ENCODE data around the gene MTMR3.

MTMR3 gene

DNA sequence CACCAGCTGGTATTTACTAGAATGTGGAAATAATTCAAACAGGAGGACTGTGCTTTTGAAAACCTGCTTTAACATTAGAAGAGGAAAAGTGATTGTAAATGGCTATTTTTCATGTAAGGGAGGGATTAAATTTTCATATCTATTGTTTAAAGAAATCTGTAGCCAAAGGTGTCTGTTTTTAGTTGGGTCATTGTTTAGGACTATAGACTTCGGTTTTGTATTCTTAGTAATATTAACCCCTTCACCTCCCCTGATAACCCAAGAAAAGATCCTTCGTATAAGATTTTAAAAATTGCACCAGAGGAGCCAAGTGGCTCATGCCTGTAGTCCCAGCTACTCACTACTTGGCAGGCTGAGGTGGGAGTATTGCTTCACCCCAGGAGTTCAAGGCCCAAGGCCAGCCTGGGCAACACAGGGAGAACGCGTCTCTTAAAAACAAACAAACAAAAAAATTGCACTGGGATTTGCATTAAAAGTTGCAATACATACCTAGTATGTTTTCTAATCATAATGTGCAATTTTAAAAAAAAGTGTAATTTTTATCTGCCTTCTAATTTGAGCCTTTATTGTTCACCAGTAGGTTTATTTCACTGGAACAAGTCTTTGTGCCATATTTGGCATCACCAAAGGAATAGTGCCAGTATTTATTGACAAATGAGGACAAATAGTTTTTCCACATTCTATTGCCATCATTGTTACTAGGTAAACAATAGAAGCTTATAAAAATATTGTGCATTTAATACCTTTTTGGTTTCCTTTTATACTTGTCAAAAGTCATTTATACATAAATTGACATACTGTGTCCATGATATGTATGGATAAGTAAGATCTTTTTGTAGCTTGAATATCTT, 34.3 kb downstream of the MTMR3 start:
- Mint-ChIP-seq H3K27me3 (no peaks in the 10 kb centered on the region), H3K9me3 (no peaks in the 10 kb centered on the region), H3K36me3 (ENCODE audit: low read depth) (no peaks in the 10 kb centered on the region), H3K4me3 (no peak overlapping the region), H3K4me1 (ENCODE audit: low read depth) (peaks cover 65% of the 10 kb centered on the region), H3K27ac (no peak overlapping the region)

- H3K36me3 Mint-ChIP-seq (ENCODE audit: low read depth): no peaks in the 10 kb centered on the region
- H3K4me1 Mint-ChIP-seq (ENCODE audit: low read depth): peaks cover 34% of the 10 kb centered on the region
- no peak overlapping the region for H3K4me3 Mint-ChIP-seq
- no peaks in the 10 kb centered on the region for H3K9me3 Mint-ChIP-seq
- H3K27ac Mint-ChIP-seq: no peak overlapping the region
- no peaks in the 10 kb centered on the region for H3K27me3 Mint-ChIP-seq
Measured at GRCh38 chr22:29925402-29925801, 42.4 kb downstream of the MTMR3 start.

GRCh38 chr22:29926057-29926456, 43.1 kb downstream of the MTMR3 start:
- Mint-ChIP-seq H3K4me3 (no peak overlapping the region), H3K27ac (no peak overlapping the region), H3K4me1 (ENCODE audit: low read depth) (peaks cover 36% of the 10 kb centered on the region), H3K36me3 (ENCODE audit: low read depth) (no peaks in the 10 kb centered on the region), H3K9me3 (no peaks in the 10 kb centered on the region), H3K27me3 (no peaks in the 10 kb centered on the region)

GRCh38 chr22:29932136-29932535, 49.2 kb downstream of the MTMR3 start:
- Mint-ChIP-seq H3K27ac (no peak overlapping the region), H3K27me3 (no peaks in the 10 kb centered on the region), H3K4me1 (ENCODE audit: low read depth) (peaks cover 49% of the 10 kb centered on the region), H3K36me3 (ENCODE audit: low read depth) (no peaks in the 10 kb centered on the region), H3K4me3 (peak overlapping the region; percentile 40), H3K9me3 (no peaks in the 10 kb centered on the region)

DNA sequence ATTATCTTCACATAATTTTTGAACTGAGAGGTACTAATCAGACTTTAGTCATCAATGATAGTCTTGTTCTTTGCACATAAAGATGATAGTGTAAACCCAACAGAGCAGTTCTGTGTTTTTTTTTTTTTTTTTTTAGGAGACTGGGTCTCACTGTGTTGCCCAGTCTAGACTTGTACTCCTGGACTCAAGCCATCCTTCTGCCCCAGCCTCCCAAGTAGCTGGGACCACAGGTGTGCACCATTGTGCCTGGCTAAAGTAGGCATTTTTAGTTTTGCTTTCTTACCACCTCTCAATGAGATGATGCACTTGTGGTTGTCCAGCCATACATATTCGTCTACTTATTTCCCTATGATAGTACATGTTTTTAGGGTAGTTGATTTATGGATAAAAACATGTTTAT, 50.6 kb downstream of the MTMR3 start:
- Mint-ChIP-seq H3K27ac (no peak overlapping the region), H3K4me1 (ENCODE audit: low read depth) (peaks cover 57% of the 10 kb centered on the region), H3K9me3 (no peaks in the 10 kb centered on the region), H3K36me3 (ENCODE audit: low read depth) (no peaks in the 10 kb centered on the region), H3K27me3 (no peaks in the 10 kb centered on the region), H3K4me3 (no peak overlapping the region)

DNA sequence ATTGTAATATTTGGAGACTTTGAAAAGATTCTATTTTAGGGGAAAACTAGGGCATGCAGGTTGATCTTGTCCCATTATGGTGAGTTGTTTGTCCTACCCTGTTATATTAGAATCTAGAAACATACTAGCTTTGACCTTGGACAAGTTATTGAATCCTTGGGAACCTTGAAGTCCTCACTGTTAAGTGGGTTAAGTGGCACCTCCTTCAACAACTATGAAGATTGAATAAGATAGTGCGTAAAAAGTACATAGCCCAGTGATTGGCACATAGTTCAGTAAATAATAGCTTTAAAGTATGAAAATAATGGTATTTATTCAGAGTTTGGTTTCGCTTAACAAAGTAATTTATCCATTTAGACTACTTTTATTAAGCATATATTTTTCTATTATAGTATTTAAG, 51.6 kb downstream of the MTMR3 start:
- Mint-ChIP-seq H3K36me3 (ENCODE audit: low read depth) (peaks cover 2% of the 10 kb centered on the region), H3K4me1 (ENCODE audit: low read depth) (peaks cover 57% of the 10 kb centered on the region)

GRCh38 chr22:29936186-29936585, 53.2 kb downstream of the MTMR3 start:
- no peaks in the 10 kb centered on the region for H3K9me3 Mint-ChIP-seq
- H3K4me3 Mint-ChIP-seq: no peak overlapping the region
- no peak overlapping the region for H3K27ac Mint-ChIP-seq
- no peaks in the 10 kb centered on the region for H3K27me3 Mint-ChIP-seq
- H3K36me3 Mint-ChIP-seq (ENCODE audit: low read depth): peaks cover 8% of the 10 kb centered on the region
- H3K4me1 Mint-ChIP-seq (ENCODE audit: low read depth): peaks cover 54% of the 10 kb centered on the region

More for the DNA sequence above, 51.6 kb downstream of the MTMR3 start:
- Mint-ChIP-seq H3K27me3 (no peaks in the 10 kb centered on the region), H3K9me3 (no peaks in the 10 kb centered on the region), H3K4me3 (no peak overlapping the region), H3K27ac (no peak overlapping the region)

DNA sequence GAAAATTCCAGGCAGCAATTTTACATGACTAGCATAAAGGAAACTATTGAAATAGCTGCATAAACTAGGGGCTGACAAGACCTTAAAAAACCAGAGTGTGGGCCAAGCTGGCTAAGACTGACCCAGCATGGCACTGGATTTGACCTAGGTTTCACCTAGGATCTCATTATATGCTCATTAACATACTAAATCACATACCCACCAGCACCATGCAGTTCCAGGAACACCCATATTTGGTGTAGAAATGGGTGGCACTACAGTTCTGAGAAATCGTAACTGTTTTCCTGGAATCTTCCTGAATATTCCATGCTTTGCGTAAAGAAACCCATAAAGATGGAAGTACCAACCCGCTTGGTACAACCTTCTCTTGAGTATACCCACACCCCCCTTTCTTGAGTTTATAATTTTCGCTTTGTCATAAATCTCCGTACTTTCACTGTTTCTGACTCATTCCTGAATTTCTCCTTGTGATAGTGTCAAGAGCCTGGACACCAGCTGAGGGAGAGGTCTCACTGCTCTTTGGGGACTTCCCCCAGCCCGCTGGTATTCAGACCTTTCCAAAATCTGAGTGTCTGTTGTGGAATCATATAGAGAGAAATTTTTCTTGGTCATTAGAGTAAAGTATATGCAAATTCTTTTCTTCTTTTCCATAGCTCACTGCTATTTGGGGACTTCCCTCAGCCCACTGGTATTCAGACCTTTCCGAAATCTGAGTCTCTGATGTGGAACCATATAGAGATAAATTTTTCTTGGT, 55.1 kb downstream of the MTMR3 start:
- H3K9me3 Mint-ChIP-seq: no peaks in the 10 kb centered on the region
- H3K4me3 Mint-ChIP-seq: no peak overlapping the region
- H3K27me3 Mint-ChIP-seq: no peaks in the 10 kb centered on the region
- peaks cover 8% of the 10 kb centered on the region for H3K36me3 Mint-ChIP-seq (ENCODE audit: low read depth)
- H3K4me1 Mint-ChIP-seq (ENCODE audit: low read depth): peaks cover 48% of the 10 kb centered on the region
- H3K27ac Mint-ChIP-seq: peak overlapping the region; percentile 15

GRCh38 chr22:29940526-29940925, 57.6 kb downstream of the MTMR3 start:
- no peaks in the 10 kb centered on the region for H3K27me3 Mint-ChIP-seq
- no peak overlapping the region for H3K4me3 Mint-ChIP-seq
- no peaks in the 10 kb centered on the region for H3K9me3 Mint-ChIP-seq
- no peak overlapping the region for H3K27ac Mint-ChIP-seq
- peaks cover 8% of the 10 kb centered on the region for H3K36me3 Mint-ChIP-seq (ENCODE audit: low read depth)
- peaks cover 54% of the 10 kb centered on the region for H3K4me1 Mint-ChIP-seq (ENCODE audit: low read depth)

- no peaks in the 10 kb centered on the region for H3K27me3 Mint-ChIP-seq
- H3K4me3 Mint-ChIP-seq: no peak overlapping the region
- no peak overlapping the region for H3K27ac Mint-ChIP-seq
- peaks cover 42% of the 10 kb centered on the region for H3K4me1 Mint-ChIP-seq (ENCODE audit: low read depth)
- no peaks in the 10 kb centered on the region for H3K9me3 Mint-ChIP-seq
- H3K36me3 Mint-ChIP-seq (ENCODE audit: low read depth): peaks cover 8% of the 10 kb centered on the region
Measured at GRCh38 chr22:29944339-29944738, 61.4 kb downstream of the MTMR3 start.

DNA sequence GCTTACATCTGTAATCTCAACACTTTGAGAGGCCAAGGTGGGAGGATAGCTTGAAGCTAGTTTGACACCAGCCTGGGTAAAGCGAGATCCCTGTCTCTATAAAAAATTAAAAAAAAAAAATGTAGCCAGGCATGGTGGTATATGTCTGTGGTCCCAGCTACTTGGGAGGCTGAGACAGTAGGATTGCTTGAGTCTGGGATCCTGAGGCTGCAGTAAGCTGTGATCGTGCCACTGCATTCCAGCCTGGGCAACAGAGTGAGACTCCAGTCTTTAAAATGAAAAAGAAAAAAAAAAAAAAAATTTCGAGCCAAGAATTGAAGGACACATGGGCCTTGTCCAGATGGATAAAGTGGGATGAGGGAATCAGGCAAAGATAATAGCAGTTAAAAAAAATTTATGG, 62.5 kb downstream of the MTMR3 start:
- Mint-ChIP-seq H3K27ac (no peak overlapping the region), H3K27me3 (no peaks in the 10 kb centered on the region), H3K4me1 (ENCODE audit: low read depth) (peaks cover 46% of the 10 kb centered on the region), H3K4me3 (no peak overlapping the region), H3K9me3 (no peaks in the 10 kb centered on the region), H3K36me3 (ENCODE audit: low read depth) (no peaks in the 10 kb centered on the region)

DNA sequence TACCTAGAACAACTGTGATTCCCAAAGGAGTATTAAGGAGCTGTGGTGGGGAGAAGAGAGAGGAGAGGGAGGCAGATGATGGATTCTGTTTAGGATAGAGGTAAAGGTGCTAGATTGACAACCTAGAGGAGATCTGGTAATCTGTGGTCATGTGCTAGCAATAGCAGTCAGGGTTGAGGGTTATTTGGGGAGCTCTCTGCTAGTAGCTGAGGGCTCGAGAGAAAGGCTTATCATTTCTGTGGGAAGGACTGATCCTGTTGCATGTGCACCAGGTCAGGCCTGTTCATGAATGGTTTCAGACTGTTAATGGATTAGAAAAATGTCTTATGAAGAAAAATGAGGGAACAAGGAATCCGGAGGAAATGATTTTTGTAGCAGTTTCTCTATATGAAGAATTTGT, 63.2 kb downstream of the MTMR3 start:
- Mint-ChIP-seq H3K27me3 (no peaks in the 10 kb centered on the region), H3K4me1 (ENCODE audit: low read depth) (peaks cover 53% of the 10 kb centered on the region), H3K9me3 (no peaks in the 10 kb centered on the region), H3K4me3 (no peak overlapping the region), H3K36me3 (ENCODE audit: low read depth) (no peaks in the 10 kb centered on the region), H3K27ac (no peak overlapping the region)

- H3K36me3 Mint-ChIP-seq (ENCODE audit: low read depth): no peaks in the 10 kb centered on the region
- H3K27ac Mint-ChIP-seq: no peak overlapping the region
- H3K9me3 Mint-ChIP-seq: no peaks in the 10 kb centered on the region
- H3K27me3 Mint-ChIP-seq: no peaks in the 10 kb centered on the region
- peaks cover 64% of the 10 kb centered on the region for H3K4me1 Mint-ChIP-seq (ENCODE audit: low read depth)
- no peak overlapping the region for H3K4me3 Mint-ChIP-seq
Measured at GRCh38 chr22:29947410-29948384, 64.7 kb downstream of the MTMR3 start.

- H3K27ac Mint-ChIP-seq: no peak overlapping the region
- H3K27me3 Mint-ChIP-seq: no peaks in the 10 kb centered on the region
- no peaks in the 10 kb centered on the region for H3K9me3 Mint-ChIP-seq
- H3K36me3 Mint-ChIP-seq (ENCODE audit: low read depth): no peaks in the 10 kb centered on the region
- peaks cover 67% of the 10 kb centered on the region for H3K4me1 Mint-ChIP-seq (ENCODE audit: low read depth)
- no peak overlapping the region for H3K4me3 Mint-ChIP-seq
Measured at GRCh38 chr22:29948385-29948769, 65.4 kb downstream of the MTMR3 start.
